Measurements from ENCODE around the gene CDK16.

CDK16 gene

DNA sequence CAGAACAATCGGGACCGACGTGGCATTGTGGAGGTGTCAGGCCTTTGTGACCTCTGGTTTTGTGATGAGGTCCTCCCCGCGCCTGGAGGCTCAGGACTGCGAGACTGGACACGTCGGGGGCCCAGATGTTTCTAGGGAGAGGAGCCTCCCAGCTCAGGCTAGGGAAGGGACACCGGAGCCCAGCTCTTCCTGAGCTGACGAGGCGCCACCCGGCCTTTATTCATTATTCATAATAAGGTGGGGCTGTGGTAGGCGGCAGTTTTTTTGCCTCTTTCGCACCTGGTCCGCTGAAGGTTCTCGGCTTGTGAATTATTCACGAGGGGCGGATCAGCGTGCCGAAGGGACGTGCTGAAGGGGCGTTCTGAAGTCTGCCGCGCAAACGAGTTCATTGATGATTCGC lies 27.1 kb upstream of the CDK16 start:
- peaks cover 7 to 17% of the 10 kb centered on the region in 2 experiments for H3K4me1 ChIP-seq (ENCODE audit: control insufficient read depth in 1 of 2, insufficient read depth in 2 of 2, low read length in 2 of 2)
- no peak overlapping the region for H3K23ac ChIP-seq (ENCODE audit: low read length)
- H3K9ac ChIP-seq (ENCODE audit: low read length) = no peak overlapping the region
- H2AFZ ChIP-seq (ENCODE audit: insufficient read depth, low read length, poor library complexity) = peak overlapping the region; percentile 81
- H2BK12ac ChIP-seq (ENCODE audit: low read length) = no peak overlapping the region
- H3K36me3 ChIP-seq (ENCODE audit: control insufficient read depth in 1 of 2, insufficient read depth in 2 of 2, low read length in 2 of 2) = peaks cover 11 to 12% of the 10 kb centered on the region in 2 experiments
- H3K27ac ChIP-seq (ENCODE audit: low read depth, low read length) = no peak overlapping the region
- H3K4ac ChIP-seq (ENCODE audit: low read depth, low read length) = no peak overlapping the region
- no peaks in the 10 kb centered on the region for H3K9me3 ChIP-seq (ENCODE audit: insufficient read depth, low read depth, low read length)
- no peak overlapping the region for H2AK5ac ChIP-seq (ENCODE audit: low read length)
- no peak overlapping the region for H4K8ac ChIP-seq (ENCODE audit: low read depth, low read length)
- H3K18ac ChIP-seq (ENCODE audit: low read length) = no peak overlapping the region
- H3K79me2 ChIP-seq (ENCODE audit: control insufficient read depth, insufficient read depth, low read length, poor library complexity) = peaks cover 18% of the 10 kb centered on the region
- no peak overlapping the region for H4K12ac ChIP-seq (ENCODE audit: low read depth, low read length)
- H4K91ac ChIP-seq (ENCODE audit: low read depth, low read length) = peak overlapping the region; percentile 8
- no peak overlapping the region for H3K14ac ChIP-seq (ENCODE audit: low read length)
- DNase-seq = peak in 1 of 2 donors; percentile 38
- H3K4me3 ChIP-seq (ENCODE audit: low read depth, low read length) = no peak overlapping the region
- WGBS (ENCODE audit: extremely low coverage, insufficient coverage, insufficient read length) = no CpG with 5 or more reads among the region's 26 CpGs
- peaks cover 7% of the 10 kb centered on the region for H3K79me1 ChIP-seq (ENCODE audit: low read length)
- no peaks in the 10 kb centered on the region for H3K27me3 ChIP-seq (ENCODE audit: insufficient read depth, low read length)
- peak overlapping the region; percentile 76 for H3K4me2 ChIP-seq (ENCODE audit: low read length)
- H2BK120ac ChIP-seq (ENCODE audit: insufficient read depth, low read length, poor library complexity) = no peak overlapping the region
- no peak overlapping the region for H2BK5ac ChIP-seq (ENCODE audit: low read depth, low read length, poor library complexity)

DNA sequence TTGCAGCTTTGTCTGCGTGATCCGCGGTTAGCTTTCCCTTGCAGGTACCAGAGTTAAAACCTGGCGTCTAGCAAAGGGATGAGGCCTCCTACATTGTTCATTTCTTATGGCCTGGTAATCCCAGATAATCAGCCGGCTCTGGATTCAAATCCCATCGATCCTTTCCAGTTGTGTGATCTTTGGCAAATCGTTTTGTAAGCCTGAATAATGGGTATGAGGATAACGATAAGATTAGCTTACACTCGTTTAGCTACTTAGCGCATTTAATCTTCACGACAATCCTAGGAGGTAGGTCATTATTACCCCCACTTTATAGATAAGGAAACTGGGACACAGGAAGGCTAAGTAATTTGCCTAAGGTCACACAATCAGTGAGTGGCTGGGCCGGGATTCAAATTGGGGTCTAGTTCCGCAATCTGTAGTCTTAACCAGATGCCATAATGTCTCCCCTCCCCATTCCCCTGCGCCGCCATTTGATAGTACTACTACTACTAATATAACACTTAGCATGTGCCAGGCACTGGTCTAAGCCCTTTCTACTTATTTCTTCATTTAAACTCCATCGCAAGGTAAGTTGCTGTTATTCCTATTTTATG lies 26.6 kb upstream of the CDK16 start:
- WGBS (ENCODE audit: extremely low coverage, insufficient coverage, insufficient read length) = no CpG with 5 or more reads among the region's 16 CpGs
- H2AFZ ChIP-seq (ENCODE audit: insufficient read depth, low read length, poor library complexity) = no peak overlapping the region
- no peak overlapping the region for H3K14ac ChIP-seq (ENCODE audit: low read length)
- no peak overlapping the region for H3K18ac ChIP-seq (ENCODE audit: low read length)
- H3K36me3 ChIP-seq (ENCODE audit: control insufficient read depth in 1 of 2, insufficient read depth in 2 of 2, low read length in 2 of 2) = peaks cover 6 to 10% of the 10 kb centered on the region in 2 experiments
- peaks cover 7 to 17% of the 10 kb centered on the region in 2 experiments for H3K4me1 ChIP-seq (ENCODE audit: control insufficient read depth in 1 of 2, insufficient read depth in 2 of 2, low read length in 2 of 2)
- no peaks in the 10 kb centered on the region for H3K9me3 ChIP-seq (ENCODE audit: insufficient read depth, low read depth, low read length)
- H3K4me3 ChIP-seq (ENCODE audit: low read depth, low read length) = no peak overlapping the region
- no peak overlapping the region for H3K9ac ChIP-seq (ENCODE audit: low read length)
- no peak overlapping the region for H4K12ac ChIP-seq (ENCODE audit: low read depth, low read length)
- no peaks in the 10 kb centered on the region for H3K27me3 ChIP-seq (ENCODE audit: insufficient read depth, low read length)
- H4K91ac ChIP-seq (ENCODE audit: low read depth, low read length) = no peak overlapping the region
- peaks cover 7% of the 10 kb centered on the region for H3K79me1 ChIP-seq (ENCODE audit: low read length)
- no peak overlapping the region for H3K23ac ChIP-seq (ENCODE audit: low read length)
- DNase-seq = no peak
- no peak overlapping the region for H2AK5ac ChIP-seq (ENCODE audit: low read length)
- no peak overlapping the region for H3K27ac ChIP-seq (ENCODE audit: low read depth, low read length)
- peaks cover 18% of the 10 kb centered on the region for H3K79me2 ChIP-seq (ENCODE audit: control insufficient read depth, insufficient read depth, low read length, poor library complexity)
- no peak overlapping the region for H2BK120ac ChIP-seq (ENCODE audit: insufficient read depth, low read length, poor library complexity)
- no peak overlapping the region for H3K4ac ChIP-seq (ENCODE audit: low read depth, low read length)
- peak overlapping the region; percentile 76 for H3K4me2 ChIP-seq (ENCODE audit: low read length)
- H2BK5ac ChIP-seq (ENCODE audit: low read depth, low read length, poor library complexity) = no peak overlapping the region
- no peak overlapping the region for H2BK12ac ChIP-seq (ENCODE audit: low read length)
- H4K8ac ChIP-seq (ENCODE audit: low read depth, low read length) = no peak overlapping the region

DNA sequence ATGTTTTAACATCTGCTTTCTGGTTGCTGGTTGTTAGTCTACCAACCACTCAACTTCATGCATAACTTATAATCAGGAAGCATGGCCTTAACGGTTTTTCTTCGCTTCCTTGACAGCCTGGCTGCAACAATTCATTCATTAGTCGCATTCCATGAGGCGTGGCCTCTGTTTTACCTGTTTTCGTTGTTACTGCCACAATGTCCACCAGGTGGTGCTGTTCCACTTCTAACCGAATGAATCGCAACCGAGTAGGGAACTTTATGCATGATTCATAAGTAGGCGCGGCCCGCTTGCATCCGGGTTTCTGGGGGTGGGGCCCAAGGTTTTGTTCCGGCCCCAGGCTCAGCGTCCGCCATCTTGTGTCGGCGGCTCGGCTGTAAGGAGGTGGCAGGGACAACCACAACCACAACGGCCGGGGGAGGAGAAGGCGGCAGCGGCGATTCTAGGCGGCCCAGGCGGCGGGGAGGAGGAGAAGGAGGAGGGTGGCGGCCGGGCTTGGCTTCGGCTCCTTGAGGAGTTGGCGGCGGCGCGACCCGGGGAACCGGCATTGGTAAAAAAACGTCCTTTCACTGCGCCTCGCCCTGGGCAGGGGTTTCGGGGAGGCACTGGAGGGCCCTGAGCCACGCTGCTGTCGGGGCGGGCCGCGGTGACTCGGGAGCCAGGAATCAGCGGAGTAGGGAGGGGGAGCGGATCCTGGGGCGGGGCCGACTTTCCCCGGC lies 24.8 kb upstream of the CDK16 start, which contains the start of gene UBA1:
Gene UBA1, plus strand, starts transcription at position 355 of the 719 bp plus-strand sequence. CDS start 4,974 bp downstream, outside the sequence.
- no peak within 1 kb of the TSS for H2BK12ac ChIP-seq (ENCODE audit: low read length)
- H3K18ac ChIP-seq (ENCODE audit: low read length) = peak within 1 kb of the TSS; percentile 88
- H3K23ac ChIP-seq (ENCODE audit: low read length) = no peak within 1 kb of the TSS
- peaks cover 9 to 29% of the 10 kb centered on the region in 2 experiments for H3K4me1 ChIP-seq (ENCODE audit: control insufficient read depth in 1 of 2, insufficient read depth in 2 of 2, low read length in 2 of 2)
- H4K91ac ChIP-seq (ENCODE audit: low read depth, low read length) = peak within 1 kb of the TSS; percentile 95
- no peak within 1 kb of the TSS for H2AFZ ChIP-seq (ENCODE audit: insufficient read depth, low read length, poor library complexity)
- peaks cover 18% of the 10 kb centered on the region for H3K79me2 ChIP-seq (ENCODE audit: control insufficient read depth, insufficient read depth, low read length, poor library complexity)
- no peaks in the 10 kb centered on the region for H3K9me3 ChIP-seq (ENCODE audit: insufficient read depth, low read depth, low read length)
- H3K9ac ChIP-seq (ENCODE audit: low read length) = peak within 1 kb of the TSS; percentile 97
- peak within 1 kb of the TSS; percentile 60 for H2BK5ac ChIP-seq (ENCODE audit: low read depth, low read length, poor library complexity)
- no CpG with 5 or more reads among the region's 50 CpGs for WGBS (ENCODE audit: extremely low coverage, insufficient coverage, insufficient read length)
- H3K27ac ChIP-seq (ENCODE audit: low read depth, low read length) = peak within 1 kb of the TSS; percentile 79
- H3K79me1 ChIP-seq (ENCODE audit: low read length) = peaks cover 7% of the 10 kb centered on the region
- no peaks in the 10 kb centered on the region for H3K27me3 ChIP-seq (ENCODE audit: insufficient read depth, low read length)
- peak; percentile 92 to 100 for DNase-seq
- peak within 1 kb of the TSS; percentile 91 for H3K4me2 ChIP-seq (ENCODE audit: low read length)
- H3K36me3 ChIP-seq (ENCODE audit: control insufficient read depth in 1 of 2, insufficient read depth in 2 of 2, low read length in 2 of 2) = peaks cover 5 to 15% of the 10 kb centered on the region in 2 experiments
- H3K4ac ChIP-seq (ENCODE audit: low read depth, low read length) = peak within 1 kb of the TSS; percentile 77
- peak within 1 kb of the TSS; percentile 60 for H2AK5ac ChIP-seq (ENCODE audit: low read length)
- peak within 1 kb of the TSS; percentile 89 for H4K8ac ChIP-seq (ENCODE audit: low read depth, low read length)
- H2BK120ac ChIP-seq (ENCODE audit: insufficient read depth, low read length, poor library complexity) = peak within 1 kb of the TSS; percentile 78
- peak within 1 kb of the TSS; percentile 91 for H3K4me3 ChIP-seq (ENCODE audit: low read depth, low read length)
- peak within 1 kb of the TSS; percentile 83 for H4K12ac ChIP-seq (ENCODE audit: low read depth, low read length)
- H3K14ac ChIP-seq (ENCODE audit: low read length) = peak within 1 kb of the TSS; percentile 92

DNA sequence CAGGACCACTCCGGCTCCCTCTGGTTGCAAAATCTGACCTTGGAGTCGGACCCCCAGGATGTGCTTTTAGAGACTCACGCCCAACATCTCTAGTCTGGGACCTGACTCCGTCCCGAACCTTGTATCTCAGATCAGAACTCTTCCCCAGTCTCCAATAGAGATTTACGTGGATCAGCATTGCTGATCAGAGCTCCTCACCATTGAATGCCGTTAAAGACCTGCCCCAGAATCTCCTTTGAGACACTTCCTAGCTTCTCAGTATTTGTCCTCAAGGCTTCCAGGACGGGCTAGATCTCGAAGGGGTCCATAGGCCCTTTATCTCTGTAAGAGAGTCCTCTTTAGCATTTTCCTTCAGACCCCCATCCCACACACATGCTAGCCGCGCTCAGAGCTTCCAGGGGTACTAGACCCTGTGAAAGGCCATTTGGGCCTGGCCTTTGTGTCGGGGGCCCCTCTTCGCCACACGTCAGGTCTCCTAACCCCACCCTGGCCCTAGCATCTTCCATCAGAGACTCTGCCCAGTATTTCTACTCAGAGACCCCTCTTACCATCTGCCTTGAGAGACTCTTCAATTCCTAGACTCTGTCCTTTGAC lies 24.2 kb upstream of the CDK16 start:
- H3K9me3 ChIP-seq (ENCODE audit: insufficient read depth, low read depth, low read length) = no peaks in the 10 kb centered on the region
- peak overlapping the region; percentile 91 for H3K4me2 ChIP-seq (ENCODE audit: low read length)
- no peak overlapping the region for H3K18ac ChIP-seq (ENCODE audit: low read length)
- peaks cover 11 to 22% of the 10 kb centered on the region in 2 experiments for H3K36me3 ChIP-seq (ENCODE audit: control insufficient read depth in 1 of 2, insufficient read depth in 2 of 2, low read length in 2 of 2)
- peaks cover 9 to 29% of the 10 kb centered on the region in 2 experiments for H3K4me1 ChIP-seq (ENCODE audit: control insufficient read depth in 1 of 2, insufficient read depth in 2 of 2, low read length in 2 of 2)
- no CpG with 5 or more reads among the region's 14 CpGs for WGBS (ENCODE audit: extremely low coverage, insufficient coverage, insufficient read length)
- H3K27ac ChIP-seq (ENCODE audit: low read depth, low read length) = peak overlapping the region; percentile 79
- DNase-seq = peak in 1 of 2 donors; percentile 22
- no peak overlapping the region for H2AK5ac ChIP-seq (ENCODE audit: low read length)
- peaks cover 7% of the 10 kb centered on the region for H3K79me1 ChIP-seq (ENCODE audit: low read length)
- no peak overlapping the region for H2AFZ ChIP-seq (ENCODE audit: insufficient read depth, low read length, poor library complexity)
- peak overlapping the region; percentile 77 for H3K4ac ChIP-seq (ENCODE audit: low read depth, low read length)
- H3K79me2 ChIP-seq (ENCODE audit: control insufficient read depth, insufficient read depth, low read length, poor library complexity) = peaks cover 18% of the 10 kb centered on the region
- H2BK120ac ChIP-seq (ENCODE audit: insufficient read depth, low read length, poor library complexity) = no peak overlapping the region
- H4K8ac ChIP-seq (ENCODE audit: low read depth, low read length) = peak overlapping the region; percentile 89
- no peak overlapping the region for H3K23ac ChIP-seq (ENCODE audit: low read length)
- H4K91ac ChIP-seq (ENCODE audit: low read depth, low read length) = peak overlapping the region; percentile 95
- H3K27me3 ChIP-seq (ENCODE audit: insufficient read depth, low read length) = no peaks in the 10 kb centered on the region
- H3K14ac ChIP-seq (ENCODE audit: low read length) = peak overlapping the region; percentile 92
- H2BK5ac ChIP-seq (ENCODE audit: low read depth, low read length, poor library complexity) = no peak overlapping the region
- peak overlapping the region; percentile 83 for H4K12ac ChIP-seq (ENCODE audit: low read depth, low read length)
- H2BK12ac ChIP-seq (ENCODE audit: low read length) = no peak overlapping the region
- peak overlapping the region; percentile 91 for H3K4me3 ChIP-seq (ENCODE audit: low read depth, low read length)
- peak overlapping the region; percentile 97 for H3K9ac ChIP-seq (ENCODE audit: low read length)

Data from trophoblast cell (in vitro differentiated cells and primary cell).